HepG2 (cell line): Measurements from ENCODE around the gene ZNF831. TPM values are rescaled to one million over a fixed set of nuclear protein-coding genes. Genes with fewer than 3 reads are reported as not detected.
A peak's percentile ranks its signal among the peaks of the same experiment; 100 is the strongest.

Source experiments
- ATAC-seq: fragments of 200-7000 bp; cut with Tn5 transposase; 3 replicates; pipeline ENCODE4 v1.9.1; 2020; ENCODE audit warnings: mild to moderate bottlenecking, moderate library complexity
- BruUV-seq: library from RNA; stranded (reverse); fragments of 400-500 nt; replicated peaks from 2 replicates; lab custom pipeline; 2021; lab: Mats Ljungman, UMichigan
- CTCF ChIA-PET: fragments of 300-600 bp; formaldehyde crosslinking; extraction: SDS; loops from one replicate; lab custom pipeline; 2021; ENCODE audit warnings: low total read pairs, inconsistent platforms, low intra/inter-chr PET ratio; lab: Yijun Ruan, JAX
- POLR2A ChIA-PET: fragments of 350-600 bp; sonication (Branson Sonifier 250); formaldehyde crosslinking; loops from one replicate; lab custom pipeline; 2020; ENCODE audit warnings: antibody characterized with exemption, inconsistent platforms; lab: Yijun Ruan, JAX
- DNase-seq: peaks from one replicate; pipeline ENCODE4 v3.0.0-alpha.2; 2015; ENCODE audit warnings: low spot score
- FAIRE-seq: peaks from 3 replicates; lab custom pipeline; 2011; peaks lifted over from hg19 to GRCh38; lab: Jason Lieb, UNC
- H2AFZ ChIP-seq: one replicate; pipeline ENCODE4 v1.6.1; 2011; ENCODE audit warnings: low read length, inconsistent platforms
- H3K27ac ChIP-seq: fragments of 300-600 bp; 3 replicates; pipeline ENCODE4 v1.8.0; 2011; ENCODE audit warnings: mixed run types, mild to moderate bottlenecking, mixed read lengths, low read length, inconsistent platforms; ENCODE audit not compliant: insufficient read depth; ENCODE audit errors: extremely low read length
- H3K27me3 ChIP-seq, 2 experiments: fragments of 200-600 bp in 1 of 2; 2 replicates in 1 of 2; 3 replicates in 1 of 2; pipeline versions ENCODE4 v1.6.0 to v1.8.0; 2011; ENCODE audit warnings: low read length in 2 of 2, mild to moderate bottlenecking in 2 of 2, moderate library complexity in 2 of 2, inconsistent platforms in 1 of 2; ENCODE audit not compliant: insufficient read depth in 2 of 2, control insufficient read depth in 1 of 2
- H3K36me3 ChIP-seq, 2 experiments: fragments of 200-600 bp in 1 of 2; replicated peaks in 1 of 2; 2 replicates in 1 of 2; 3 replicates in 1 of 2; pipeline versions ENCODE4 v1.5.1 to v1.8.0; 2011; ENCODE audit warnings: low read length in 2 of 2, inconsistent platforms in 1 of 2; ENCODE audit not compliant: insufficient read depth in 2 of 2, control insufficient read depth in 1 of 2
- H3K4me1 ChIP-seq: 2 replicates; pipeline ENCODE4 v1.5.1; 2012; ENCODE audit warnings: low read length, inconsistent platforms; ENCODE audit not compliant: insufficient read depth
- H3K4me2 ChIP-seq: 2 replicates; pipeline ENCODE4 v1.6.0; 2011; ENCODE audit warnings: low read depth, low read length, inconsistent platforms
- H3K4me3 ChIP-seq, 3 experiments: fragments of 200-600 bp in 1 of 3; sonication (generic), shearing (Covaris generic) in 1 of 3; replicated peaks in 1 of 3; 2 replicates each; pipeline ENCODE4 v1.5.1; 2011 to 2016; ENCODE audit warnings: low read length in 3 of 3, inconsistent platforms in 2 of 3, low read depth in 2 of 3, mild to moderate bottlenecking in 2 of 3, control low read depth in 1 of 3, mixed read lengths in 1 of 3; ENCODE audit not compliant: insufficient read depth in 1 of 3
- H3K79me2 ChIP-seq: one replicate; pipeline ENCODE4 v1.6.1; 2011; ENCODE audit warnings: low read length, inconsistent platforms; ENCODE audit not compliant: insufficient read depth
- H3K9ac ChIP-seq: 2 replicates; pipeline ENCODE4 v1.6.0; 2011; ENCODE audit warnings: mild to moderate bottlenecking, low read depth, low read length, inconsistent platforms; ENCODE audit not compliant: insufficient read depth
- H3K9me3 ChIP-seq: 2 replicates; pipeline ENCODE4 v1.5.1; 2012; ENCODE audit warnings: mild to moderate bottlenecking, low read length
- H4K20me1 ChIP-seq: 2 replicates; pipeline ENCODE4 v1.6.0; 2011; ENCODE audit warnings: inconsistent platforms, mild to moderate bottlenecking, low read length, moderate library complexity; ENCODE audit not compliant: insufficient read depth
- FOXJ3 ChIP-seq: sonication (generic); formaldehyde crosslinking; IDR thresholded peaks from 2 replicates; pipeline ENCODE4 v1.4.0; 2020; ENCODE audit warnings: missing genetic modification reagents, mild to moderate bottlenecking, borderline replicate concordance
- ZBTB40 ChIP-seq, 2 experiments: fragments of 450-650 bp in 1 of 2; sonication (generic) in 1 of 2; formaldehyde crosslinking in 1 of 2; IDR thresholded peaks; 2 replicates each; pipeline versions ENCODE4 v1.6.1 to v1.8.0; 2016 to 2022; ENCODE audit warnings: antibody characterized with exemption in 1 of 2, mild to moderate bottlenecking in 1 of 2, missing genetic modification reagents in 1 of 2
- ZNF205 ChIP-seq: IDR thresholded peaks from 2 replicates; pipeline ENCODE4 v1.6.1; 2018; ENCODE audit warnings: missing biosample characterization, missing genetic modification reagents
- WGBS: methylation state at CpG from one replicate; pipeline ENCODE4 v1.1.6; 2017; ENCODE audit warnings: low lambda C conversion rate; 5-methylcytosine and 5-hydroxymethylcytosine counted together
- in situ Hi-C: cut with HindIII; loops from 2 replicates; pipeline ENCODE4 v1.10.0; 2017; ENCODE audit warnings: low pct_unique_long_range_greater_than_20kb; ENCODE audit not compliant: extremely low pct_ligation_motif_present
- intact Hi-C: fragments of 100-400 bp; cut with micrococcal nuclease; formaldehyde crosslinking; loops from one replicate; pipeline ENCODE4 v1.10.0; 2022; ENCODE audit not compliant: unreplicated experiment
- polyA plus RNA-seq, 8 experiments: library from polyadenylated mRNA; depleted of rRNA in 3 of 8; stranded (reverse) in 7 of 8; unstranded in 1 of 8; fragments of >200 nt; fragmentation: Illumina TruSeq in 4 of 8; extraction: Trizol in 4 of 8; gene quantifications; 2 replicates each; pipeline versions ENCODE4 v1.2.1 to v1.2.3, GENCODE V29; 2011 to 2016; ENCODE audit warnings: low read depth in 4 of 8, missing spikeins in 1 of 8, mixed read lengths in 1 of 8; ENCODE audit not compliant: insufficient read depth in 1 of 8
- total RNA-seq, 5 experiments: library from RNA; depleted of rRNA; stranded (reverse); fragments of >200 nt; fragmentation: Illumina TruSeq; extraction: Trizol; gene quantifications; 2 replicates each; pipeline ENCODE4 v1.2.3, GENCODE V29; 2016; ENCODE audit warnings: low read depth in 1 of 5

The ZNF831 gene
- total and polyA plus RNA-seq, 2 of the 13 experiments (the other 11 are each of a cell fraction or from before 2014, with no cell fraction given): not detected

DNA sequence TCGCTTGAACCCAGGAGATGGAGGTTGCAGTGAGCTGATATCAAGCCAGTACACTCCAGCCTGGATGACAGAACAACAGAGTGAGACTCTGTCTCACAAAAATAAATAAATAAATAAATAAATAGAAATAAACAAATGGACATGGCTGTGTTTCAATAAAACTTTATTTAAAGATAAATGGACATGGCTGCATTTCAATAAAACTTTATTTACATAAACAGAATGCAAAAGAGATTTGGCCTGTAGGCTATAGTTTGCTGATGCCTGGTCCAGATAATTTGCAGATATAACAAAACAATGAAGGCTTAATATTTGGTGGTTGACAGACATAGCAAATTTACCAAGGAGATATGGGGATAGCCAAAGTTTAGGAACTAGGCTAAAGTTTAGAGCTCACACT lies 66.8 kb downstream of the ZNF831 start (continued):
- peak; percentile 60 for TF ChIP-seq ZBTB40 (IDR thresholded peaks at IDR 0.05)
- TF ChIP-seq ZBTB40 (CRISPR knock-in tag; IDR thresholded peaks at IDR 0.05): no peak
- TF ChIP-seq ZNF205 (CRISPR knock-in tag): no peak

- Histone ChIP-seq H4K20me1 (no peaks in the 10 kb centered on the region), H3K4me2 (no peak overlapping the region), H3K9ac (no peak overlapping the region), H2AFZ (no peak overlapping the region), H3K79me2 (no peaks in the 10 kb centered on the region), H3K4me1 (no peaks in the 10 kb centered on the region), H3K36me3 (no peaks in the 10 kb centered on the region), H3K27ac (no peak overlapping the region), H3K9me3 (no peaks in the 10 kb centered on the region), H3K4me3 (no peak overlapping the region), H3K27me3 (peaks cover 0 to 23% of the 10 kb centered on the region in 2 experiments; a peak in 1 of 5 replicates)
- in situ Hi-C loops (no loop called here), intact Hi-C loops (no loop called here)
- no peak for DNase-seq
- 10% methylated on average over 8 of the region's 8 CpGs for WGBS
- ATAC-seq: no peak
- BruUV-seq: no TSS peak
- ChIA-PET CTCF (no interaction called here), POLR2A (no interaction called here)
- FAIRE-seq: no peak
- TF ChIP-seq FOXJ3 (CRISPR knock-in tag): no peak
Observed at GRCh38 chr20:59231124-59231804, 67.6 kb downstream of the ZNF831 start.
